SKM-1 treated with dmso at 0.1 percent for 144 hours (cell line): ENCODE results near the gene MTX1.
A peak's percentile ranks its signal among the peaks of the same experiment; 100 is the strongest.
"Not testable (repeated sequence)": the region's sequence is repeated elsewhere in the genome, so short reads cannot be mapped to it uniquely, and the experiment has no call there.

ENCODE experiments used
- DNase-seq: peaks from one replicate; lab custom pipeline; 2025; ENCODE audit not compliant: unreplicated experiment; lab: John Stamatoyannopoulos, UW

MTX1 gene

DNA sequence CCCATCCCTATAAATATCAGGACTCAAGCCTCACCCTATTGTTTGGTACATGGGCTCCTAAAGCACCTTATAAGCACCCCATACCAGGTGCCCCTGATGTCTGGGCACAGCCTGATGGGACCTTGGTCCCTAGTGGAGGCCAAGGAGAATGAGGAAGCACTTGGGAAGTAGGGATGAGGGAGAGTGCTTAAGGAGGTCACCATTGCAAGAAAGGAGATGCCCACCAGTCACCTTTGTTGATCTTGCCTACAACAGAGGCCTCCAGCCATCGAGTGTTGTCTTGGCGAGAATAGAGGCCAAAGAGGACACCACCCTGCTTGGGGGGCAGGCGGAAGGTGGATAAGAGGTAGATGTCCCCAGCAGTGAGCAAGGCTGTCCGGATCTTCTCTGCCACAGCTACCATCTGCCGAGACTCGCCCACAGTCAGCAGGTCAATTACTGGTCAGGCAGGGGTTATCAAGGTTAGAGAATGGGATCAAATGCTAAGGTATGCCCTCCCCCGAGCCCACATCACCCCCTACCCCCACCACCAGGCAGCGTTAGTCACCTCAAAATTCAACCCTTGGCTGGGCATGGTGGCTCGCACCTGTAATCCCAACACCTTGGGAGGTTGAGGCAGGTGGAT is 2.4 kb upstream of the MTX1 start:
- no peak for DNase-seq

DNA sequence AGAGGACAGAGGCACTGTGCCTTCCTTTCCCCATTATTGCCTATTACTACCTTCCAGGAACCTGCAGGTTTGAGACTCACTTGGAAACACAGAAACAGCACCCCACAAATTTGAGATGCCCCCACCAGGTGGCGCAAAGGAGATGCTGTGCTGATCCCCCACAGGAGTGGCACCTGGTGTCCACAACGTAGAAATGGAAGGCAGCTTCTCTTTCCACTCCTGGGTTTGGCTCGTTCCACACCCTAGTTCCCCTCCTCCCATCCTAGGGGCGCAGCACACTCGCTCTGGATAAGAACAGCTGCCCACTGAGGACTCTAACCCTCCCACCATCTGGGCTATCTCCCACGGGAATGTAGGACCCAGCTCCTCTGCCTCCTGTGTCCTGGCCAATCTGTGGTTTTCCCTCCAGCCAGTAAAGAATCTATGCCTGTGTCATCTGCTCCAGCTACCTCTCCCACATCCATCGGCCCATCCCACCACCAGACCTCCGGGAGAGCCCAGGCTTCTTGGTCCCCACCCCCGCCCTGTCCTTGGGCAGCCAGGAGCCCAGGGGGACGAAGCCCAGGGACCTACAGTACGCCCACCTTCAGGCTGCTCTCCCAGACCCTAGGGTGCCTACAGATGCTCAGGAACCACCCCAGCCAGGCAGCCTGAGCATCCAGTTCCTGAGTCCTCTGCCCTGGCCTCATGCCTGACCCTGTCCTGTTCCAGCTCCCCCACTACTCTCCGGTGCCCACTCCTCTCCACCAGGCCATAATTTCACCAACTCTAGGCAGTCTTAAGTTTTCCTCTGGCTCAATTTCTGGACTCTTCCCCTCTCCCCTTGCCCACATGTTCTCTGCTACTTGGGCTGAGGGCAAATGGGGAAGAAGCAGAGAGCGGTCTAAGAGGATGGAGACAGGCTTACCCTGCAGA is 1.3 kb upstream of the MTX1 start:
- peak; percentile 83 for DNase-seq

DNA sequence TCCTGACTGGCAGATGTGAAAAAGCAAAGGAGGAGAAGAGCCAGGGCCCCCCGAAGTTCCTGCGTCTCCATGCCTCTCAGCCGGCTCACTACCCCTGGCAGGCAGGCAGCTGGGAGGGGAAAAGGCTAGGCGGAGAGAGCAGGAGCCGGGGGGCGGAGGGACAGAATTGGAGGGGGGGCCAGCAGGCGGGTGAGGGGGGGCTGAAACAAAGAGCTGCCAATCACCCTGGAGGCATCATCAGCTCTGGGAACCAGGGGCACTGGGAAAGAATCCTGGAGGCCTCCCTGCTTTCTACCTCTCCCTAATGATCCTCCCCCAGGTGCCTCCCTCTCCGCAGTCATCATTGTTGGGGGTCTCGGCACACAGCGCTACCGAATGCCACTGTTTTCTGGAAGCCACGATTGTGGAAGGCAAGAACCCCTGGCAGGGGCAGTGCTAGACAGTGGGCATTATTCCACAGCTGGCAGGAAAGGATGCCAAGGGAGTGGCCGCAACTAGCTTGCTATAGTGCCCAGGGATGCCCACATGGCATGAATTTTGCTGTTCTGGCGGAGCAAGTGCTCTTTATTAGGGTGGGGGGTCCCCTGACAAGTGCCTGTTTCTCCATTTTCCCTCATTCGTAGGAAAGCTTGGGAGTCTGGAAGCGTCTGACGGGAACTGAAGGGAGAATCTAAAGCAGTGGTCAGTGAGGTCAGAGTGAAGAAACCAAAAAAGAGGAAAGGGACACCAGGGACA is 522 bp upstream of the MTX1 start, which contains the start of gene THBS3:
THBS3 (minus strand) TSS at position 92 of the 735 bp plus-strand sequence; CDS start at position 71, 21 bp downstream.
- DNase-seq, result no peak

DNA sequence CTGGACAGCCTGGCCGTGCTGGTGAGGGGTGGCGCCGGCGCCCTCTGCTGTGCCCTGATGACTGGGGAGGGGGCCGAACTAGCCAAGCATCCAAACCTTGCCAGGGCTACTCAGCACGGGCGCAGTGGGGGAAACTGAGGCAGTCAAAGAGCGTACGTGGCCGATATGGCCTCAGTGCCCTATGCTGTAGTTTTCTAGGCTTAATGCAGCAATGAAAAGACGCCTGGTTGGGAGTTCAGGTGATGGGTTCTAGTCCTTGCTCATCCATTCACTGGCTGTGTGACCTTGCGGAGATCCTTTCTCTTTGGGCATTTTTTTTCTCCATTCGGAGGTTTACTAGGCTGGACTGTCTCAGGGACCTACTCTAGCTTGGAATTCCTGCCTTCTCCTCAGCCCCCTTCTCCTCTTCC is 822 bp downstream of the MTX1 start:
- no peak for DNase-seq

DNA sequence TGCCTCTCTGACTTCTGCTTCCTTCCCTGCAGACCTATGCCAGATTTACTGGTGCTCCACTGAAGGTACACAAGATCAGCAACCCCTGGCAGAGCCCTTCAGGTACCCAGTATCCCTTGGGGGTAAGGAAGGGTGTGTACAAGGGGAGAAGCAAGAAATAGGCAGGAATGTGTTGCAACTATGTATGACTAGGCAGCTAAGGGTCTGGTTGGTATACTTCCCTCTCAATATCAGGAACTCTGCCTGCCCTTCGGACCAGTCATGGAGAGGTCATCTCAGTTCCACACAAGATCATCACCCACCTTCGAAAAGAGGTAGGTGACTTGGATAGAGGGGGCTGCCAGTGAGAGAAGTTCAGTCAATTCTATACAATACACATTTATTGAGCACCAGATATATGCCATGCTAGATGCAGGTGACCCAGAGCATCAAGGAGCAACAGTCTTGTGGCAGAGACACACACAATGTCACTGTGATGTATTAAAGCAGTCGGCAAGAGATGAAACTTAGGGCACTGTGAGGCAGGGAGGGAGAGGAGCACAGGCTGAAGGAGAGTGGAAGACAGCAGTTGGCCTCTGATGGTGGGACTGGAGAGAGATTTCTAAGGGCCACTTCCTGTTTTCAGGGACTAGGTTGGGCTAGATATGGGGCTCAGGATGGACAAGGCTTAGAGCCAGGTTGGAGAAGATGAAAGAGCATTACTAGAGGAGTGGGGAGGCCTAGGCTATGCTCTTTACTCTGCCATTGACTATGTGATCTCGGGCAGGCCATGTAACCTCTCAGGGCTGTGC is 2.0 kb downstream of the MTX1 start:
- DNase-seq, result peak; percentile 86

DNA sequence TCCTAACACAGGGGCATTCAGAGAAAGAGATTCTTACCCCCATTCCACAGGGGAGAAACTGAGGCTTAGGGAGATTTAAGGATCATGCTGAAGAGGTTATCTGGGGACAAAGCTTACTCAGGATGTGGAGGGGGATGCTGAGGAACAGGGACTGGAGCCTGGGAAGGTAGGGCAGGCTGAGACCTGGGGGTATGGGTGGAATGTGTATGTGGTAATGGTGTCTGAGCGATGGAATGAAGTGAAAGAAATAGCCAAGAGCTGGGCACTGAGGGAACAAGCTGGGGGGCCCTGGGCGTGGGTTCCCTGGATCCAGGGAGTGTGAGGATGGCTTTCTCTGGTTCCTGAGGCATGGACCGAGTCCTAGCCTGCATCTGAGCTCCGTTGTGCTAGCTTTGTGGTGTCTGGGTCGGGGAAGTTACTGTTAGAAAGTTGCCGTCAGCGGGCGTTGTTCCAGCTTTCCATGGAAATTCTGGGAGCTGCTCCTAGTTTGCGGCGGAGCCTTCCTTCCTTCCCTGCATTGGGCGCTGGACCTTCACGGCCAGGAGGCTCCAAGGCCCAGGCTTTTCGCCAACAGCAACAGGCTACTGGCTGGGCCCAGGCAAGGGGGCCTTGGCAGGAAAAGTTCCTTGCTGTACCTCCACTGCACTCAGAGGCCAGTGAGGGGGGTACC is 3.0 kb downstream of the MTX1 start:
- not testable (repeated sequence) for DNase-seq

DNA sequence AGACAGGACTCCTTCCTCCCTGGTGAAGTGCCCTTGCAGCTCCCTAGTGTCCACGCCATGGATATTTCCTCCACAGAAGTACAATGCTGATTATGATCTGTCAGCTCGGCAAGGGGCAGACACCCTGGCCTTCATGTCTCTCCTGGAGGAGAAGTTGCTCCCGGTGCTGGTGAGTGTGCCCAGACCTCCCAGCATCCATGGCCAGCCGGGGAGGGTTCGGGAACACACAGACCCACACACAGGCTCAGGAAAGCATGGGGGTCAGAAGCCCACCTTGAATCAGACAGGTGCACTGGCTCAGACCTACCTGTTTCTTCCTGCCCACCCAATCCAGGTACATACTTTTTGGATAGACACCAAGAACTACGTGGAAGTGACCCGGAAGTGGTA is 3.6 kb downstream of the MTX1 start:
- not testable (repeated sequence) for DNase-seq

DNA sequence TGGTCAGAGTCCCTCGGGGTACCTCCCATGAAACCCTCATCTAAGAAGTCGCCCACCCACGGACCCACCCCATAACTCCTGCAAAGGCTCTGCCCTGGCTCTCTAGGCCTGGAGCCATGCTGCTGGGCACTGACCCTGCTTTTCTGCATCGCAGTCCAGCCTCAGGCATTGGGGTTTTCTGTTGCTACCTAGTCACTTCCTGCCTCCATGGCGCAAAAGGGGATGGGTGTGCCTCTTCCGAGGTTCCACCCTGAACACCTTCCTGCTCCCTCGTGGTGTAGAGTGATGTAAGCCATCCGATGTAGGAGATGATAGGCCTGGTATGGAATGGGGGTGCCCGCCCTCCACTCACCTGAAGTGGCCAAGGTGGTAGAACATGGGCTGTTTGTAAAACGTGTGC is 6.2 kb downstream of the MTX1 start:
- not testable (repeated sequence) for DNase-seq

DNA sequence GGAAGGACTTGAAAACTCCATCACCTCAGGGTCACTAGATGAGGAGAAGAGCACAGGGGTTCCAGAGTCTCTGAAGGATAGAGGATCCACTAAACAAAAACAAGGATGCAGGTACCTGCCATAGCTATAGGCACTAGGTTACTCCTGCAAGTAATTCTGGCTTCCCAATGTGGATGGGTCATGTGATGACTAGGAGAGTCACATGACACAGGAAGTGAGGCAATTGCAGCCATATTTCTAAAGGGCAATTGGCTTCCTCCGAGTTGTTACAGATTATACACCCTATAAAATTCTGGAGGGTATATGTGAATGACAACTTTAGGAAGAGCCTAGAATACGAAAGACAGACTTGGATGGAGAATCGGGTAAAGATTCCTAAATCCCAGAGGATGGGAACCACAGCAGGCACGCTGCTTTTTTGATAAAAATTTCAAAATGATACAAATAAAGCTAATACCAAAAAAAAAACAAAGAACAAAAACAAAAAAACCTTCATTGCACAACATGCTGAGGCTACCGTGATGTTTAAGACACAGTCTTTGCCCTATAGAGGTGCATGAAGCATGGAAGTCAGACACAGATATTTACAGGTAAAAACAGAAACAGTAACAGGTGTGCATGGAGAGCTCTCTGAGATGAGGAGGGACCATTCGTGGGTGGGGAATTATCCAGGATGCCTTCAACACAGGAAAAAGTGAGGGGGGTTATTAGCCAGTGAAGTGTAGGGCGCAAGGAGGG is 10.5 kb downstream of the MTX1 start:
- DNase-seq, result peak; percentile 28

DNA sequence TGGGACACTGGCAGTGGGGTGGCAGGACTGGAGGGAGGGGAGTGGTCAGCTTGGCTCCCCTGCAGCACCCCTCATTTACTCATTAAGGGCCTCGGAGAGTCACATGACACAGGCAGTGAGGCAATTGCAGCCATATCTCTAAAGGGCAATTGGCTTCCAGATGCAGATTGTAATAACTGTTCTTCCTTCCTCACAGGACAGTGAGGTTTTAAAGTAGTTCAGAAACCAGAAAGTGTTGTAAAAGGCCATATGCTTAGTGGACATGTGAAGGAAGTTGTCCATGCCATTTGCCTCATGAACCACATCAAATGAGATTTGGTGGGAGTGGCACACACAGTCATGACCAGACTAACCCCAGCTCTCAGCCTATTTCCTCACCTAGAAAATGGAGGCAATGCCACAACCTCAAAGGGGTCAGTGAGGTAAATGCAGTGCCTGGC is 11.1 kb downstream of the MTX1 start:
- DNase-seq, result peak; percentile 86

DNA sequence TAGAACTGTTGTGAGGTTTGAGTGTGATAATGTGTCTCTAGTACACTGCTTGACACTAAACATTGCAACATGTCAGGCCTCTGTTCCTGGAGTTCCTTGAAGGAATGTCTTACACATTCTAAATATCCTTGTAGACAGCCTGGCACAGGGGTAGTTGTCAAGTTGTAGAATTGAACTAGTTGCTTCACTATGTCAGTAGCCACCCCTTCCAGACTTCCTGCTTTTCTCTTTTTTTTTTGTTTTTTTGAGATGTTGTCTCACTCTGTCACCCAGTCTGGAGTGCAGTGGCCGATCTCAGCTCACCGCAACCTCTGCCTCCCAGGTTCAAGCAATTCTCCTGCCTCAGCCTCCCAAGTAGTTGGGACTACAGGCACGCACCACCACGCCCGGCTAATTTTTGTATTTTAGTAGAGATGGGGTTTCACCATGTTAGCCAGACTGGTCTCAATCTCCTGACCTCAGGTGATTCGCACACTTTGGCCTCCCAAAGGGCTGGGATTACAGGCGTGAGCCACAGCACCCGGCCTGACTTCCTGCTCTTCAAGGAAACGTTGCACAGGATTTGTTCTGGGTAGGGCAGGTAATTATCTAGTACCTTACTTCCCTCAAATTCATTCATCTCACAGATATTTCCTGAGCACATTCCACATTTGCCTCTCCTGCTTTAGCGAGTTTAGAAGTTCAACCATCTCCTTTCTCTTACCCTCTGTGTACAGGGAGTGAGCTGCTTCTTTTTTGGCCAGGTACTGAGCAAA is 11.9 kb downstream of the MTX1 start:
- DNase-seq, result not testable (repeated sequence)

DNA sequence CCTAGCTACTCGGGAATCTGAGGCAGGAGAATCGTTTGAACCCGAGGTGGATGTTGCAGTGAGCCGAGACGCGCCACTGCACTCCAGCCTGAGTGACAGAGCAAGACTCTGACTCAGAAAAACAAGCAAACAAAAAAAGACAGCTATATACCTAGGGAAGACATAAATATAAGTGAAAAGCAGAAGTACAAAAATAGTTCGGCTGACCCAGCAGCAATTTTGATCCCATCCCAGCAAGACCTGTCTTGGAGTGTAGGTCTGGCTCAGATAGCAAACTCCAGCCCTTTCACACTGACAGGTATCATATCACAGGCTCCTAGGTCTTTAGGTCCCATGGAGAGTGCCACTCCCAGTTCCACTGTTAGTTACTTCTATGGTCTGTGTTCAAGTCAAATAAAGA is 14.6 kb downstream of the MTX1 start:
- peak; percentile 51 for DNase-seq

DNA sequence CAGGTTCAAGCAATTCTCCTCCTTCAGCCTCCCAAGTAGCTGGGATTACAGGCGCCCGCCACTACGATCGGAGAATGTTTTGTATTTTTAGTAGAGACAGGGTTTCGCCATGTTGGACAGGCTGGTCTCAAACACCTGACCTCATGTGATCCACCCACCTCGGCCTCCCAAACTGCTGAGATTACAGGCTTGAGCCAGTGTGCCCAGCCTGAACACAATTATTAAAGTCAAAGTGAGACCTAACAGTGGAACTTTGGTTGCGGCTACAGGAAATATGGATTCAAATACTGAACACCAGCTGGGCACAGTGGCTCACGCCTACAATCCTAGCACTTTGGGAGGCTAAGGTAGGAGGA is 16.9 kb downstream of the MTX1 start:
- DNase-seq, result not testable (repeated sequence)

DNA sequence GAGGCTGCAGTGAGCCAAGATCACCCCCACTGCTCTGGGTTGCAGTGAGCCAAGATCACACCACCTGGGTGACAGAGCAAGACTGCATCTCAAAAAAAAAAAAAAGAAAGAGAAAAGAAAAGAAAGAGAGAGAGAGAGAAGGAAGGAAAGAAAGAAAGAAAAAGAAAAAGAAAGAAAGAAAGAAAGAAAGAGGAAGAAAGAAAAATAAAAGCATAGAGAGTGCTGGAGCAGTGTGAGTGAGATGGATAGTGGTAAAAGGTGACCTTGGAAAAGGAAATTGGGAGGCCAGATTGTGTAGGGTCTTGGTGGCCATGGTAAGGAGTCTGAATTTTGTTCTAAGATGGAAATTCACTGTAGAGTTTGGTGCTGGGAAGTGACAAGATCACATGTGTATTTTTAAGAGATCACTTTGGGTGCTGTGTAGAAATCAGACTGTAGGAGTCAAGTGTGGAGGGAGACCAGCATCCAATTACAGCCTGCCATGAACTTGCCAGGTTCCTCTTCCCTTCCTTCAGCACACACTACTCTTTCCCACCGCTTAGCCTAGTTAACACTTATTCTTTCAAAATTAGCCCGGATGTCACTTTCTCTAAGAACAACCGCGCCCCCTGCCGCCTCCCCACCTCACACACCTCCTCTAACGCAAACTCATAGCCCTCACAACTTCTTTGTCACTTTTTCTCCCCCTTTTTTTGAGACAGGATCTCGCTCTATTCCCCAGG is 17.9 kb downstream of the MTX1 start:
- peak; percentile 96 for DNase-seq

DNA sequence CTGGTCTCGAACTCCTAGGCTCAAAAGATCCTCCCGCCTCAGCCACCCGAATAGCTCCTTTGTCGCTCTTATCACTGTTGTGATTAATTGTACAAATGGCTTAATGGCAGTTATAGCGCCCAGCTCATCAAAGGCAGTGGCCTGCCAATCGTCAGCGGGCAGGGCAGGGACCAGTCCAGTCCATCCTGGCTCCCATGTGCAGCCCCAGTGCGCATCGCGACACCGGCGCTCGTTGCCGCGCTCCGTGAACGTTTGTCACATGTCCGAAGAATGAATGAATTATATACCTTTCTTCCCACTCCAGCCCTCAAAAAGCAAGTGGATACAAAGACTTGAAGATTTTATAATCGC is 18.4 kb downstream of the MTX1 start:
- DNase-seq, result peak; percentile 72

DNA sequence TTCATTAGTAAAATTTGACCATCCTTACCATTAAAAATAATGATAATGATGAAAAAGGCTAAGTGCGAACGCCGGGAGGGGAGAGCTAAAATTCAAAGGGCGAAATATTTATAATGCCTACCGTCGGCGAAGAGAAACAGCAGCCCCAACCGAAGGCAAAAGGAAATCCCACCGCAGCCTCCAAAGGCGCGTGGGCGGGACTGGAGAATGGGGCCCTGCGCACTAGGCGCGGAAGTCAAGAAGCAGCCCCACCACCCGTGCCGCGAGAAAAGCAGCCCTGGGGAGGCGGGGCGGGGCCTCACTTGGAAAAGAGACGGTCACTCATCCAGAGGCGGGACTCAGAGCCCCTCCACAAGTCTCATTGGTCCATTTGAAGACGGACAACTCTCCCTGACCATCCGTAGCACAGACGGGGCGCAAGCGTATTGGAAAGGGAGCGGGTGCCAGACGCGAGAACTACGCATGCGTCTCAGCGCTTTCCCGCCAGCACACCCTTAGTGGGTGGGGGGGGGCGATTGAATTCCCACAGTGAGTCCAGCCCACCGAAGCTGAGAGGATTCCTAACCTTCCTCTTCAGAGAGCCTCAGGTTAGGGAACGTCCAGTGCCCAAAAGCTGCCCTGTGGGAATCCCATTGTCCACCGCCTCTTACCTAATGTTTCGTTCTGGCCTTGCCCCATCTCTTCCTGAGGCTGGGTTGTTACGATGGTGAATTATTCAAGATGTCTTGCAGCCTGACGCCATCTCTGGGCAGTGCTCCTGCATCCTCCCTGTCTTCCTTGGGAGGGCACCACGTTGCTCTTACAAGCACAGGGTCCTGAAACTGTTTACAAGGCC is 19.0 kb downstream of the MTX1 start:
- peak; percentile 100 for DNase-seq

DNA sequence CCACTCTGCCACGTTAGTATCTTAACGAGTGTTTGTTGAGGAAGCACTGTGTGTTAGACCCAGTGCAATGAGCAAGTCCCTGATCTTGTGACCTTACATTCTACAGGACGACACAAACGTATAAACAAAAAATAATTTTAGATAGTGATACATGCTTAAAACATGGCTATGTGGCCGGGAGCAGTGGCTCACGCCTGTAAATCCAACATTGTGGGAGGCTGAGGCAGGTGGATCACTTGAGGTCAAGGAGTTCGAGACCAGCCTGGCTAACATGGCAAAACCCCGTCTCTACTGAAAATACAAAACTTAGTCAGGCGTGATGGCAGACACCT is 19.6 kb downstream of the MTX1 start:
- no peak for DNase-seq

DNA sequence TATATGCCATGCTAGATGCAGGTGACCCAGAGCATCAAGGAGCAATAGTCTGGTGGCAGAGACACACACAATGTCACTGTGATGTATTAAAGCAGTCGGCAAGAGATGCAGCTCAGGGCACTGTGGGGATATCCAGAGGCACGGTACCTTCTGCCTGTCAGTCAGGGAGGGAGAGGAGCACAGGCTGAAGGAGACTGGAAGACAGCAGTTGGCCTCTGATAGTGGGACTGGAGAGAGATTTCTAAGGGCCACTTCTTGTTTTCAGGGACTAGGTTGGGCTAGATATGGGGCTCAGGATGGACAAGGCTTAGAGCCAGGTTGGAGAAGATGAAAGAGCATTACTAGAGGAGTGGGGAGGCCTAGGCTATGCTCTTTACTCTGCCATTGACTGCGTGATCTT is 22.8 kb downstream of the MTX1 start:
- not testable (repeated sequence) for DNase-seq
